Suprapubic skin (tissue), 4 donors: ENCODE data around the gene MAML2. TPM values are rescaled to one million over a fixed set of nuclear protein-coding genes. Genes with fewer than 3 reads are reported as not detected.

Source experiments
- DNase-seq, 2 donors: peaks; one replicate each; pipeline ENCODE4 v3.0.0-alpha.2; 2019; ENCODE audit warnings: low spot score in 2 of 2
- H3K27ac ChIP-seq: fragments of 200-600 bp; sonication (generic); one replicate; pipeline ENCODE4 v1.5.1; 2019
- H3K27me3 ChIP-seq: fragments of 200-600 bp; sonication (generic); one replicate; pipeline ENCODE4 v1.5.1; 2019
- H3K36me3 ChIP-seq: fragments of 200-600 bp; sonication (generic); one replicate; pipeline ENCODE4 v1.5.1; 2019
- H3K4me1 ChIP-seq: fragments of 200-600 bp; sonication (generic); one replicate; pipeline ENCODE4 v1.5.1; 2019
- H3K4me3 ChIP-seq: fragments of 200-600 bp; sonication (generic); one replicate; pipeline ENCODE4 v1.5.1; 2019; ENCODE audit warnings: mild to moderate bottlenecking
- H3K9me3 ChIP-seq: fragments of 200-600 bp; sonication (generic); one replicate; pipeline ENCODE4 v1.5.1; 2019
- CTCF ChIP-seq, 2 donors: fragments of 200-600 bp in 1 of 2; fragments of 450-650 bp in 1 of 2; sonication (generic) in 1 of 2; IDR thresholded peaks; one replicate each; pipeline ENCODE4 v1.5.1; 2016 to 2019; ENCODE audit warnings: antibody characterized with exemption in 2 of 2, mild to moderate bottlenecking in 1 of 2, moderate library complexity in 1 of 2
- EP300 ChIP-seq: sonication (generic); formaldehyde crosslinking; IDR thresholded peaks from one replicate; pipeline ENCODE4 v1.6.1; 2017; ENCODE audit warnings: antibody characterized with exemption
- POLR2A ChIP-seq, 2 donors: fragments of 450-650 bp; IDR thresholded peaks; one replicate each; pipeline ENCODE4 v1.6.1; 2017; ENCODE audit warnings: antibody characterized with exemption in 2 of 2, mild to moderate bottlenecking in 2 of 2, moderate library complexity in 2 of 2
- POLR2AphosphoS5 ChIP-seq, 3 donors: sonication (generic); formaldehyde crosslinking; IDR thresholded peaks; one replicate each; pipeline ENCODE4 v1.6.1; 2017; ENCODE audit warnings: antibody characterized with exemption in 3 of 3
- WGBS: methylation state at CpG from one replicate; pipeline ENCODE4 v1.1.5; 2018; 5-methylcytosine and 5-hydroxymethylcytosine counted together
- total RNA-seq, 4 donors: library from RNA; depleted of rRNA; stranded (reverse); fragments of >200 nt; gene quantifications; one replicate each; pipeline ENCODE4 v1.1.0, GENCODE V29; 2016

MAML2 gene
- total RNA-seq, 4 donors from 2014 or later, result 24.9 to 44.4 (median 30.9) TPM

- no peaks in the 10 kb centered on the region for H3K27me3 ChIP-seq
- no peak for DNase-seq
Observed at GRCh38 chr11:96026310-96026709, 316.7 kb downstream of the MAML2 start.

GRCh38 chr11:96024666-96025065, 318.3 kb downstream of the MAML2 start:
- no peaks in the 10 kb centered on the region for H3K27me3 ChIP-seq
- H3K4me3 ChIP-seq, result no peak overlapping the region
- H3K27ac ChIP-seq, result no peak overlapping the region
- H3K4me1 ChIP-seq, result no peaks in the 10 kb centered on the region
- no peaks in the 10 kb centered on the region for H3K9me3 ChIP-seq
- no peaks in the 10 kb centered on the region for H3K36me3 ChIP-seq
- WGBS, result 93% methylated on average over 5 of the region's 5 CpGs
- DNase-seq, result no peak
- no peak for TF ChIP-seq POLR2A (IDR thresholded peaks at IDR 0.05)
- no peak for TF ChIP-seq EP300
- TF ChIP-seq POLR2AphosphoS5 (IDR thresholded peaks at IDR 0.05), result no peak

More at GRCh38 chr11:96026310-96026709, 316.7 kb downstream of the MAML2 start:
- H3K4me1 ChIP-seq, result no peaks in the 10 kb centered on the region
- H3K9me3 ChIP-seq, result no peaks in the 10 kb centered on the region
- H3K27ac ChIP-seq, result no peak overlapping the region
- H3K36me3 ChIP-seq, result no peaks in the 10 kb centered on the region
- H3K4me3 ChIP-seq, result no peak overlapping the region
- WGBS, result 76% methylated on average over 2 of the region's 2 CpGs
- no peak for TF ChIP-seq POLR2A (IDR thresholded peaks at IDR 0.05)
- TF ChIP-seq EP300, result no peak
- TF ChIP-seq CTCF (IDR thresholded peaks at IDR 0.05), result no peak
- TF ChIP-seq POLR2AphosphoS5 (IDR thresholded peaks at IDR 0.05), result no peak

- Histone ChIP-seq H3K4me3 (no peak overlapping the region), H3K27me3 (no peaks in the 10 kb centered on the region), H3K4me1 (no peaks in the 10 kb centered on the region), H3K27ac (no peak overlapping the region), H3K9me3 (no peaks in the 10 kb centered on the region), H3K36me3 (no peaks in the 10 kb centered on the region)
- 75% methylated on average over 5 of the region's 7 CpGs for WGBS
- no peak for DNase-seq
- TF ChIP-seq CTCF (IDR thresholded peaks at IDR 0.05) (no peak), EP300 (no peak), POLR2A (IDR thresholded peaks at IDR 0.05) (no peak), POLR2AphosphoS5 (IDR thresholded peaks at IDR 0.05) (no peak)
Observed at GRCh38 chr11:96023275-96023674, 319.7 kb downstream of the MAML2 start.

- no peaks in the 10 kb centered on the region for H3K4me1 ChIP-seq
- no peak for TF ChIP-seq EP300
- no peak for TF ChIP-seq POLR2A (IDR thresholded peaks at IDR 0.05)
- no peak for TF ChIP-seq CTCF (IDR thresholded peaks at IDR 0.05)
- no peak for TF ChIP-seq POLR2AphosphoS5 (IDR thresholded peaks at IDR 0.05)
- H3K9me3 ChIP-seq, result no peaks in the 10 kb centered on the region
- 95% methylated on average over 5 of the region's 5 CpGs for WGBS
- no peaks in the 10 kb centered on the region for H3K27me3 ChIP-seq
- H3K4me3 ChIP-seq, result no peak overlapping the region
- no peak for DNase-seq
- no peak overlapping the region for H3K27ac ChIP-seq
- H3K36me3 ChIP-seq, result no peaks in the 10 kb centered on the region
Observed at GRCh38 chr11:96021901-96022650, 320.9 kb downstream of the MAML2 start.

GRCh38 chr11:96019810-96020747, 322.9 kb downstream of the MAML2 start:
- no peak for DNase-seq
- H3K36me3 ChIP-seq, result no peaks in the 10 kb centered on the region
- H3K27ac ChIP-seq, result no peak overlapping the region
- H3K4me1 ChIP-seq, result no peaks in the 10 kb centered on the region
- no peaks in the 10 kb centered on the region for H3K27me3 ChIP-seq
- TF ChIP-seq POLR2A (IDR thresholded peaks at IDR 0.05), result no peak
- no peak for TF ChIP-seq POLR2AphosphoS5 (IDR thresholded peaks at IDR 0.05)
- TF ChIP-seq EP300, result no peak
- TF ChIP-seq CTCF (IDR thresholded peaks at IDR 0.05), result no peak
- H3K9me3 ChIP-seq, result no peaks in the 10 kb centered on the region
- 84% methylated on average over 8 of the region's 8 CpGs for WGBS
- no peak overlapping the region for H3K4me3 ChIP-seq
